Right lobe of liver (tissue), 4 donors: ENCODE results near the gene CHKB.

ENCODE experiments used
- CTCF ChIP-seq, 4 donors: fragments of 200-600 bp in 3 of 4; fragments of 450-650 bp in 1 of 4; IDR thresholded peaks; one replicate each; pipeline versions ENCODE4 v1.5.1 to v1.8.0; 2016 to 2022; ENCODE audit warnings: antibody characterized with exemption in 4 of 4, mild to moderate bottlenecking in 2 of 4
- POLR2A ChIP-seq: fragments of 450-650 bp; IDR thresholded peaks from one replicate; pipeline ENCODE4 v1.6.1; 2017; ENCODE audit warnings: antibody characterized with exemption, mild to moderate bottlenecking
- donor health status: DM: no; HTN: no; CAD: no.
- donor health status: DM: no; HTN: no; CAD: no.
- donor health status: DM: no; HTN: yes; CAD: no.

DNA sequence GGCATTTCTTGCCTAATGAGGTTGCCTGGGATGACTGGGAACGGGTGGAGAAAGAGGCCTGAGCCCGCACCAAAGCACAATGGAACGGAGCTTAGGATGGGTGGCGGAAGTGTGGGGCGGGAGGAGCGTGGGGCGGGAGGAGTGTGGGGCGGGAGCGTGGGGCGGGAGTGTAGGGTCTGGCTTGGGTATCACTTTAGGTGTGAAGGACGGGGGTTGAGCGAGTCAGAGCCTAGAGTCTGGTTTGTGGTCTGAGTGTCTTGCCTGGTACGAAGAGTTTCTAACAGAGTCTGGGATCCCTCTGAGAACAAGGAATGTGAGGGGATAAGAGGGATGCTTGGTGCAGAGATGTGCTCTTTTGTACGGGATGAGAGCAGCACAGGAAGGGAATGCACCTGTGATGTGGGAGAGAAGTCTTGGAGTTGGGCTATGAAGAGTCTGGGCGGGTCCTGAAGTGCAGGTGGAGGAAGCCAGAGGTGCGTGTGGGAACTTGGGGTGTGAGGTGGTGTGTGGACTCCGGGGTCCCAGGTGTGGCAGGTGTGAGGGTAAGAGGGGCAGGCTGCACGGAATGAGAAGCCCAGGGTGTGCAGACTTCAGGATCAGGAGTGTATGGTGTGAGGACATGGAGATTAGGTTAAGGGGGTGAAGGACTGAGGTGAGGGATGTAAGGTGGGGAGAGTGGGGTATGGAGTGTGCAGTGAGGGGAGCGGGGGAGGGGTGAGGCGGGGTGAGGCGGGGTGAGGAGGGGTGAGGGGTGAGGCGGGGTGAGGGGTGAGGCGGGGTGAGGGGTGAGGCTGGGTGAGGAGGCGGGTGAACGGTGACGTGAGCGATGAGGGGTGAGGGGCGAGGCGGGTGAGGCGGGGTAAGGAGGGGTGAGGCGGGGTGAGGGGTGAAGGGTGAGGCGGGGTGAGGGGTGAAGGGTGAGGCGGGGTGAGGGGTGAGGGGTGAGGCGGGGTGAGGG is 21.0 kb downstream of the CHKB start:
- TF ChIP-seq CTCF (IDR thresholded peaks at IDR 0.05) (no peak), POLR2A (no peak)
